Osteocyte (in vitro differentiated cells): ENCODE measurements around the gene DPEP3. TPM values are rescaled to one million over a fixed set of nuclear protein-coding genes. Genes with fewer than 3 reads are reported as not detected.

Source experiments
- DNase-seq: peaks from one replicate; pipeline ENCODE4 v3.0.0; 2021; ENCODE audit warnings: mixed read lengths; ENCODE audit not compliant: unreplicated experiment; ENCODE audit errors: extremely low spot score
- H3K27ac Mint-ChIP-seq: one replicate; pipeline ENCODE4 v1.8.0; 2021; ENCODE audit warnings: mild to moderate bottlenecking, mixed read lengths; ENCODE audit not compliant: unreplicated experiment
- H3K27me3 Mint-ChIP-seq: one replicate; pipeline ENCODE4 v1.8.0; 2021; ENCODE audit warnings: mixed read lengths; ENCODE audit not compliant: unreplicated experiment
- H3K36me3 Mint-ChIP-seq: one replicate; pipeline ENCODE4 v1.8.0; 2021; ENCODE audit warnings: mixed read lengths; ENCODE audit not compliant: unreplicated experiment
- H3K4me1 Mint-ChIP-seq: one replicate; pipeline ENCODE4 v1.8.0; 2021; ENCODE audit warnings: mixed read lengths; ENCODE audit not compliant: unreplicated experiment
- H3K4me3 Mint-ChIP-seq: one replicate; pipeline ENCODE4 v1.8.0; 2021; ENCODE audit warnings: mild to moderate bottlenecking, moderate library complexity, mixed read lengths; ENCODE audit not compliant: unreplicated experiment
- H3K9me3 Mint-ChIP-seq: one replicate; pipeline ENCODE4 v1.8.0; 2021; ENCODE audit warnings: mixed read lengths; ENCODE audit not compliant: unreplicated experiment
- total RNA-seq: library from RNA; stranded (reverse); gene quantifications from 2 replicates; pipeline ENCODE4 v1.2.1, GENCODE V29; 2021
- TF ChIP-seq, protein P1 (sequence below): fragments of 200-600 bp; sonication (generic); IDR thresholded peaks from 2 replicates; pipeline ENCODE4 v1.5.0; 2021; ENCODE audit warnings: antibody characterized with exemption, mild to moderate bottlenecking, moderate library complexity

DPEP3 gene
- total RNA-seq, 1 donor from 2014 or later = not detected

DNA sequence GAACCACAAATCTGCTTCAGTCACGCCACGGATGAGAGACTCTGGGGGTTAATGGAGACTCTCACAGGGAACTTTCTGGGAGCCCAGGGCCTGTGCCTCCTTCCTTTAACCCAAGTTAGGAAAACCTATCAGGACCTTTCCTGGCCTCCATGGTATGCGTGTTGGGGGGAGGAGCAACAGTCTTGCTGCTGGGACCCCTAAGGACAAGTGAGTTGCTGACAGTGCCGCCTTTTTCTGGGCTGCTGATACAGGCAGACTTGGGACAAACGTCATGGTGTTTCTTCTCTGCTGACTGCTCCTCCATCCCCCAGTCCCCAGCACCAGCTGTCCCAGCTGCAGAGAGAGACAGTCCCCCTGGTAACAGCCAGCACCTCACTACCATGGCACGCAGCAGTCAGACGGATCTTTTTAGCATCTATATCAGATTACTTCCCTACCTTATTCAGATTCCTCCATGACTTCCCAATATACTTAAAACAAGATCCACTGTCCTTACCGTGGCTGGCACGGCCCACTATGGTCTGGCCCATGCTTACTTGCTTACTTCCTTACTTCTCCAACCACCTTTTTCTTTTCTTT is 28.9 kb upstream of the DPEP3 start:
- Mint-ChIP-seq H3K27ac (no peak overlapping the region), H3K4me3 (no peak overlapping the region), H3K4me1 (peaks cover 9% of the 10 kb centered on the region), H3K36me3 (no peaks in the 10 kb centered on the region), H3K9me3 (no peaks in the 10 kb centered on the region), H3K27me3 (no peaks in the 10 kb centered on the region)
- DNase-seq = no peak
- TF ChIP-seq, protein P1, sequence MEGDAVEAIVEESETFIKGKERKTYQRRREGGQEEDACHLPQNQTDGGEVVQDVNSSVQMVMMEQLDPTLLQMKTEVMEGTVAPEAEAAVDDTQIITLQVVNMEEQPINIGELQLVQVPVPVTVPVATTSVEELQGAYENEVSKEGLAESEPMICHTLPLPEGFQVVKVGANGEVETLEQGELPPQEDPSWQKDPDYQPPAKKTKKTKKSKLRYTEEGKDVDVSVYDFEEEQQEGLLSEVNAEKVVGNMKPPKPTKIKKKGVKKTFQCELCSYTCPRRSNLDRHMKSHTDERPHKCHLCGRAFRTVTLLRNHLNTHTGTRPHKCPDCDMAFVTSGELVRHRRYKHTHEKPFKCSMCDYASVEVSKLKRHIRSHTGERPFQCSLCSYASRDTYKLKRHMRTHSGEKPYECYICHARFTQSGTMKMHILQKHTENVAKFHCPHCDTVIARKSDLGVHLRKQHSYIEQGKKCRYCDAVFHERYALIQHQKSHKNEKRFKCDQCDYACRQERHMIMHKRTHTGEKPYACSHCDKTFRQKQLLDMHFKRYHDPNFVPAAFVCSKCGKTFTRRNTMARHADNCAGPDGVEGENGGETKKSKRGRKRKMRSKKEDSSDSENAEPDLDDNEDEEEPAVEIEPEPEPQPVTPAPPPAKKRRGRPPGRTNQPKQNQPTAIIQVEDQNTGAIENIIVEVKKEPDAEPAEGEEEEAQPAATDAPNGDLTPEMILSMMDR = no peak

- Mint-ChIP-seq H3K9me3 (no peaks in the 10 kb centered on the region), H3K27me3 (no peaks in the 10 kb centered on the region), H3K4me1 (peaks cover 9% of the 10 kb centered on the region), H3K27ac (peak overlapping the region; percentile 67), H3K4me3 (no peak overlapping the region), H3K36me3 (no peaks in the 10 kb centered on the region)
- DNase-seq = no peak
- TF ChIP-seq, protein P1 = no peak
These were observed 25.5 kb upstream of the DPEP3 start for GRCh38 chr16:68005786-68006286.

DNA sequence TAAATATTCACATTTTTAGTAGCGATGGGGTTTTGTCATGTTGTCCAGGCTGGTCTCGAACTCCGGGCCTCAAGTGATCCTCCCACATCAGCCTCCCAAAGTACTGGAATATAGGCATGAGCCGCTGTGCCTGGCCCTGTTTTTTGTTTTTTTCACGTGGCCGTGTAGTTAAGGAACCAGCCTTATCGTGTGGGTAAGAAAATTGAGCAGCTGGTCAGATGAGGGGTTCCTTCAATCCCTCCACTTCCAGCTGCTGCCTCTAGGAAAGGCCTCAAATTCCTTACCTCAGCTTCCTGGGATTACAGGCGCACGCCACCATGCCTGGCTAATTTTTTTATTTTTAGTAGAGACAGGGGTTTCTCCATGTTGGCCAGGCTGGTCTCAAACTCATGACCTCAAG is 24.9 kb upstream of the DPEP3 start:
- Mint-ChIP-seq H3K27ac (peak overlapping the region; percentile 67), H3K27me3 (no peaks in the 10 kb centered on the region), H3K36me3 (no peaks in the 10 kb centered on the region), H3K4me3 (no peak overlapping the region), H3K9me3 (no peaks in the 10 kb centered on the region), H3K4me1 (peaks cover 9% of the 10 kb centered on the region)
- no peak for DNase-seq
- TF ChIP-seq, protein P1 = no peak

- H3K27ac Mint-ChIP-seq = no peak overlapping the region
- H3K27me3 Mint-ChIP-seq = no peaks in the 10 kb centered on the region
- no peak overlapping the region for H3K4me3 Mint-ChIP-seq
These were observed 22.7 kb upstream of the DPEP3 start for GRCh38 chr16:68003031-68003430.

DNA sequence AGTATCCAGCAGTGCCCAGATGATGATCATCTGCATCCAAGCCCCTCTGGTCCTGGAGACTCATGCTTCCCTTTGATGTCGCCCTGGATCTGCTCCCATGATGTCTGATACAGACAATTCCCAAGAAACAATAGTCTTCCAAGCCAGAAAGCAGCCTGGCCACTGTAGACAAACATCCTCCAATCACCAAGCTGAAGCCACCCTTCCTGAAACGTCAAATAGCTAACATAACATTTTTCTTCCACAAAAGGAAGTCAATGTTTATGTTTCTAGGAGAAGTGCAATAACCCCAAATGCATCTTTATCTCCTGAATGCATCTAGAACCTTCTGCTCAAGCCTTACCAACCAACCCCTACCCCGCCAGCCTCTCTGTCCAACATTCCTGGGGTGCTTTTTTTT is 20.2 kb upstream of the DPEP3 start:
- Mint-ChIP-seq H3K27me3 (no peaks in the 10 kb centered on the region), H3K36me3 (no peaks in the 10 kb centered on the region), H3K27ac (no peak overlapping the region), H3K9me3 (no peaks in the 10 kb centered on the region), H3K4me1 (peaks cover 1% of the 10 kb centered on the region), H3K4me3 (no peak overlapping the region)
- TF ChIP-seq, protein P1 = no peak
- DNase-seq = no peak

More at GRCh38 chr16:68003031-68003430, 22.7 kb upstream of the DPEP3 start:
- no peaks in the 10 kb centered on the region for H3K9me3 Mint-ChIP-seq
- peaks cover 9% of the 10 kb centered on the region for H3K4me1 Mint-ChIP-seq
- TF ChIP-seq, protein P1 = no peak
- H3K36me3 Mint-ChIP-seq = no peaks in the 10 kb centered on the region
- DNase-seq = no peak
